Epithelial cell of proximal tubule (primary cell): ENCODE measurements around the gene GNA14. TPM values are rescaled to one million over a fixed set of nuclear protein-coding genes. Genes with fewer than 3 reads are reported as not detected.

Experiments used
- DNase-seq: peaks from one replicate; pipeline ENCODE4 v3.0.0-alpha.2; 2011; ENCODE audit warnings: low read depth
- H3K4me3 ChIP-seq: 2 replicates; pipeline ENCODE4 v1.5.1; 2011; ENCODE audit warnings: low read depth, mild to moderate bottlenecking, low read length
- CTCF ChIP-seq: conservative IDR thresholded peaks from 2 replicates; pipeline ENCODE4 v1.5.1; 2012; ENCODE audit warnings: low read depth, mild to moderate bottlenecking, low read length
- total RNA-seq: library from RNA; depleted of rRNA; stranded (reverse); fragments of >200 nt; gene quantifications from 2 replicates; pipeline ENCODE4 v1.2.3, GENCODE V29; 2015

GNA14 gene
- total RNA-seq, 1 donor from 2014 or later = 0.12 TPM

- no peak for TF ChIP-seq CTCF
- H3K4me3 ChIP-seq = no peak overlapping the region
- DNase-seq = no peak
These were observed 139.7 kb downstream of the GNA14 start for GRCh38 chr9:77508396-77508795.

- no peak for DNase-seq
- H3K4me3 ChIP-seq = no peak overlapping the region
- no peak for TF ChIP-seq CTCF
These were observed 140.7 kb downstream of the GNA14 start for GRCh38 chr9:77507212-77507961.

- H3K4me3 ChIP-seq = no peak overlapping the region
- no peak for TF ChIP-seq CTCF
- no peak for DNase-seq
These were observed 142.9 kb downstream of the GNA14 start for GRCh38 chr9:77505232-77505631.

GRCh38 chr9:77502568-77502967 lies 145.6 kb downstream of the GNA14 start:
- TF ChIP-seq CTCF = no peak
- no peak for DNase-seq
- no peak overlapping the region for H3K4me3 ChIP-seq

- no peak for TF ChIP-seq CTCF
- DNase-seq = no peak
- no peak overlapping the region for H3K4me3 ChIP-seq
These were observed 149.2 kb downstream of the GNA14 start for GRCh38 chr9:77498891-77499290.

GRCh38 chr9:77497322-77498198 lies 150.6 kb downstream of the GNA14 start:
- TF ChIP-seq CTCF = no peak
- H3K4me3 ChIP-seq = no peak overlapping the region
- no peak for DNase-seq
